Testis (tissue), 3 donors: ENCODE measurements around the gene RPL11. TPM values are rescaled to one million over a fixed set of nuclear protein-coding genes. Genes with fewer than 3 reads are reported as not detected.

Experiments
- DNase-seq: peaks from one replicate; pipeline ENCODE4 v3.0.0-alpha.2; 2019
- H3K27ac ChIP-seq, 2 donors: fragments of 200-600 bp; sonication (generic); one replicate each; pipeline ENCODE4 v1.5.1; 2019
- H3K27me3 ChIP-seq: fragments of 200-600 bp; sonication (generic); one replicate; pipeline ENCODE4 v1.5.1; 2019
- H3K36me3 ChIP-seq: fragments of 200-600 bp; sonication (generic); one replicate; pipeline ENCODE4 v1.5.1; 2017; ENCODE audit warnings: low read depth; ENCODE audit errors: missing control alignments
- H3K4me1 ChIP-seq: fragments of 200-600 bp; sonication (generic); one replicate; pipeline ENCODE4 v1.5.1; 2019
- H3K4me3 ChIP-seq, 2 donors: fragments of 200-600 bp; sonication (generic); one replicate each; pipeline ENCODE4 v1.5.1; 2017 to 2019
- H3K9me3 ChIP-seq: fragments of 200-600 bp; sonication (generic); one replicate; pipeline ENCODE4 v1.5.1; 2017
- POLR2A ChIP-seq: fragments of 450-650 bp; IDR thresholded peaks from one replicate; pipeline ENCODE4 v1.6.1; 2017; ENCODE audit warnings: antibody characterized with exemption, mild to moderate bottlenecking, moderate library complexity
- WGBS, 2 donors: methylation state at CpG; one replicate each; pipeline ENCODE4 v1.1.5; 2018; 5-methylcytosine and 5-hydroxymethylcytosine counted together
- intact Hi-C: fragments of 100-400 bp; cut with DNase I; formaldehyde crosslinking; loops from one replicate; pipeline ENCODE4 v1.15.1; 2023; ENCODE audit warnings: low total_unique reads
- polyA plus RNA-seq: library from polyadenylated mRNA; stranded (reverse); fragments of 350-450 nt; fragmentation: Illumina TruSeq; extraction: RNeasy Lipid Tissue Mini Kit (QIAGEN cat#74804); gene quantifications from one replicate; pipeline ENCODE4 v1.2.3, GENCODE V29; 2014; ENCODE audit warnings: low read depth, low replicate concordance; ENCODE audit not compliant: insufficient read depth
- total RNA-seq, 2 donors: library from RNA; depleted of rRNA; stranded (reverse); fragments of >200 nt; gene quantifications; one replicate each; pipeline ENCODE4 v1.2.3, GENCODE V29; 2016
- TF ChIP-seq, protein P1 (sequence below), 3 experiments: fragments of 450-650 bp in 2 of 3; fragments of 200-600 bp in 1 of 3; sonication (generic) in 1 of 3; IDR thresholded peaks; one replicate each; pipeline ENCODE4 v1.5.1; 2016 to 2019; ENCODE audit warnings: antibody characterized with exemption in 3 of 3, mild to moderate bottlenecking in 2 of 3, moderate library complexity in 1 of 3

RPL11 gene
- total and polyA plus RNA-seq, 3 donors from 2014 or later = 308 to 1,029 (median 532) TPM

DNA sequence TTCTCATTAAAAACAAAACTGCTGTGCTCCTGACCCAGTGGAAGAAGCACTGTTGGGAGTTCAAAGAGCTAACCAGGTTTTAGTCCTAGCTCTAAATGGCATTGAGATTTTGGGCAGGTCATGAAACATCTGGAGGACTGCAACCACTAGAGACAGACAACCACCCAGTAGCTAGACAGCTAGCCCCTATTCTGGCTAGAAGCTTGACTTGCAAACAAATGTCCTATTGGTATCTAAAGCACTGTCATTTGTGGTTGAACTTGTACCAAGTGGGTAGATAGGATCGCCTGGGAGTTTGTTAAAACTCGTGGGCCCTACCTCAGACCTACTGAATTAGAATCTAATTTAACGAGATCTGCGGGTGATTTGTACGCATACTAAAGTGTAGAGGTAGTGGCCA is 6.9 kb downstream of the RPL11 start:
- Histone ChIP-seq H3K9me3 (no peaks in the 10 kb centered on the region), H3K27ac (no peak overlapping the region), H3K4me1 (peaks cover 13% of the 10 kb centered on the region), H3K27me3 (no peaks in the 10 kb centered on the region), H3K36me3 (no peaks in the 10 kb centered on the region), H3K4me3 (no peak overlapping the region)
- no peak for DNase-seq
- TF ChIP-seq, protein P1, sequence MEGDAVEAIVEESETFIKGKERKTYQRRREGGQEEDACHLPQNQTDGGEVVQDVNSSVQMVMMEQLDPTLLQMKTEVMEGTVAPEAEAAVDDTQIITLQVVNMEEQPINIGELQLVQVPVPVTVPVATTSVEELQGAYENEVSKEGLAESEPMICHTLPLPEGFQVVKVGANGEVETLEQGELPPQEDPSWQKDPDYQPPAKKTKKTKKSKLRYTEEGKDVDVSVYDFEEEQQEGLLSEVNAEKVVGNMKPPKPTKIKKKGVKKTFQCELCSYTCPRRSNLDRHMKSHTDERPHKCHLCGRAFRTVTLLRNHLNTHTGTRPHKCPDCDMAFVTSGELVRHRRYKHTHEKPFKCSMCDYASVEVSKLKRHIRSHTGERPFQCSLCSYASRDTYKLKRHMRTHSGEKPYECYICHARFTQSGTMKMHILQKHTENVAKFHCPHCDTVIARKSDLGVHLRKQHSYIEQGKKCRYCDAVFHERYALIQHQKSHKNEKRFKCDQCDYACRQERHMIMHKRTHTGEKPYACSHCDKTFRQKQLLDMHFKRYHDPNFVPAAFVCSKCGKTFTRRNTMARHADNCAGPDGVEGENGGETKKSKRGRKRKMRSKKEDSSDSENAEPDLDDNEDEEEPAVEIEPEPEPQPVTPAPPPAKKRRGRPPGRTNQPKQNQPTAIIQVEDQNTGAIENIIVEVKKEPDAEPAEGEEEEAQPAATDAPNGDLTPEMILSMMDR (IDR thresholded peaks at IDR 0.05) = no peak
- no peak for TF ChIP-seq POLR2A
- WGBS, 2 donors = 64 to 68% methylated on average over 5 of the region's 5 CpGs
- intact Hi-C loops = no loop called here

DNA sequence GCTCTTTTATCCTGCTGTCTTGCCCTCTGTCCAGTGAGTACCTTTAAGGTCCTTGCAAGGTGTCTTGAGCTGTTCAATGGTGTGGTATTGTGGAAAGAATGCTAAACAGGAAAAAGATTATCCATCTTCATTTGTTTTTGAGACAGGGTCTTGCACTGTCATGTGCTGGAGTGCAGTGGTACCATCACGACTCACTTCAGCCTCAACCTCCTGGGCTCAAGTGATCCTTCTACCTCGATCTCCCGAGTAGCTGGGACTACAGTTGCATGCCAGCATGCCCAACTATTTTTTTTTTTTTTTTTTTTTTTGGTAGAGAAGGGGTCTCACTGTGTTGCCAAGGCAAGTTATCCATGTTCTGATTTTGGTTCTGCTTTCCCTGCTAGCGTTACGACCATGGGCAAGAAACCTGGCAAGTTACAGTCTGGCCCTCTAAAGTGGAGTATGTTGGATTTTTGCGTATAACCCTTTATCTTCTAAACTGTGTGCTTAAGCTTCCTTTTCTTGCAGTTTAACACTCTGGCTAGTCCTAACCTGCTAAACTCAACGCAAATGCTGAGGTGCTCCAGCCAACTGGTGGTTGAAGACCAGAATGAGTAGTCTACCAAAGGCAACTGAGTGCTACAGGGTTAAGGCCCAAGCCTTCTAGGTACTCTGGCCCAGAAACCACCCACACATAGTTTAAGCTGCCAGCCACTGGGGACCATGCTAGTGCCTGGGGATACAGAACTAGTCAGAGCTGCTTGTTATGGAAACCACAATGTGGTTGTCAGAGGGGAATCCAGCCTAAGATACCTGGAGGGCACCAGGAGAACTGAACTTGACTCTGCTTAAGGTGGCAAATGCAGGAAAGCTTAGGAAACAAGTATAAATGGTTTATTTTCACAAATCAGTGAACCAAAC is 7.9 kb downstream of the RPL11 start:
- Histone ChIP-seq H3K36me3 (no peaks in the 10 kb centered on the region), H3K27ac (no peak overlapping the region), H3K4me1 (peaks cover 7% of the 10 kb centered on the region), H3K27me3 (no peaks in the 10 kb centered on the region), H3K9me3 (no peaks in the 10 kb centered on the region), H3K4me3 (no peak overlapping the region)
- WGBS, 2 donors = 80 to 83% methylated on average over 7 of the region's 7 CpGs
- TF ChIP-seq POLR2A = no peak
- TF ChIP-seq, protein P1 (IDR thresholded peaks at IDR 0.05) = no peak
- intact Hi-C loops = no loop called here
- no peak for DNase-seq

GRCh38 chr1:23701310-23701709 is 9.7 kb downstream of the RPL11 start:
- no peaks in the 10 kb centered on the region for H3K36me3 ChIP-seq
- DNase-seq = no peak
- no peaks in the 10 kb centered on the region for H3K27me3 ChIP-seq
- peaks cover 7% of the 10 kb centered on the region for H3K4me1 ChIP-seq
- H3K4me3 ChIP-seq = no peak overlapping the region
- no peaks in the 10 kb centered on the region for H3K9me3 ChIP-seq
- intact Hi-C loops = no loop called here
- no peak for TF ChIP-seq POLR2A
- TF ChIP-seq, protein P1 (IDR thresholded peaks at IDR 0.05) = no peak
- 100% methylated on average over 2 of the region's 2 CpGs for WGBS, 2 donors
- H3K27ac ChIP-seq = no peak overlapping the region

- DNase-seq = no peak
- Histone ChIP-seq H3K27me3 (no peaks in the 10 kb centered on the region), H3K4me3 (no peak overlapping the region), H3K9me3 (no peaks in the 10 kb centered on the region), H3K36me3 (no peaks in the 10 kb centered on the region), H3K27ac (no peak overlapping the region), H3K4me1 (peaks cover 7% of the 10 kb centered on the region)
- TF ChIP-seq POLR2A = no peak
- TF ChIP-seq, protein P1 (IDR thresholded peaks at IDR 0.05) = no peak
- WGBS, 2 donors = 55 to 65% methylated on average over 5 of the region's 5 CpGs
- intact Hi-C loops = no loop called here
Measured at GRCh38 chr1:23701996-23702395, 10.4 kb downstream of the RPL11 start.
